ENCODE data around the gene YARS1.
"Not testable (repeated sequence)": the region's sequence is repeated elsewhere in the genome, so short reads cannot be mapped to it uniquely, and the experiment has no call there.

Gene YARS1

DNA sequence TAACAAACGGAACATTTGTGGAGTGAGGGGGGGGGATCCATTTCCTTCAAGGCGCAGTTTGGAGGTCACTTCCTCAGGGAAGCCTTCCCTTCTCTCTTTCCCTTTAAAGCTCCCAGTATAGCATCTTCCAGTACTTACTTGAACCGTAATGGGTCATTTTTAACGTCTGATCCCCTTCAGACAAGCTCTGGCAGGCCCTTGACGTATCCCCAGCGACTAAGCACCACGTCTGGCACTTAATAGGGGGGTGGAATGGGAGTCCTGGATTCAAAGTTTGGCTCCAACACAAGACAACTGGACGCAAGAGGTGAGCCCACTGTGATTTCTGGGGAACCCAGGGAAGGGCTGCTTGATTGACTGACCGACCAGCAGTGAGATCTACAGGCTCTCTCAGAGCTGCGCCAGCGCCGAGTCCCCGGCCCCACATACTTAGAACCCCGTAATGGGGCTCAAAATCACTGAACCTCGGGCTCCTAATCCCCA lies 441 bp downstream of the YARS1 start:
- peak; percentile 33 for DNase-seq (ENCODE audit: low spot score)

DNA sequence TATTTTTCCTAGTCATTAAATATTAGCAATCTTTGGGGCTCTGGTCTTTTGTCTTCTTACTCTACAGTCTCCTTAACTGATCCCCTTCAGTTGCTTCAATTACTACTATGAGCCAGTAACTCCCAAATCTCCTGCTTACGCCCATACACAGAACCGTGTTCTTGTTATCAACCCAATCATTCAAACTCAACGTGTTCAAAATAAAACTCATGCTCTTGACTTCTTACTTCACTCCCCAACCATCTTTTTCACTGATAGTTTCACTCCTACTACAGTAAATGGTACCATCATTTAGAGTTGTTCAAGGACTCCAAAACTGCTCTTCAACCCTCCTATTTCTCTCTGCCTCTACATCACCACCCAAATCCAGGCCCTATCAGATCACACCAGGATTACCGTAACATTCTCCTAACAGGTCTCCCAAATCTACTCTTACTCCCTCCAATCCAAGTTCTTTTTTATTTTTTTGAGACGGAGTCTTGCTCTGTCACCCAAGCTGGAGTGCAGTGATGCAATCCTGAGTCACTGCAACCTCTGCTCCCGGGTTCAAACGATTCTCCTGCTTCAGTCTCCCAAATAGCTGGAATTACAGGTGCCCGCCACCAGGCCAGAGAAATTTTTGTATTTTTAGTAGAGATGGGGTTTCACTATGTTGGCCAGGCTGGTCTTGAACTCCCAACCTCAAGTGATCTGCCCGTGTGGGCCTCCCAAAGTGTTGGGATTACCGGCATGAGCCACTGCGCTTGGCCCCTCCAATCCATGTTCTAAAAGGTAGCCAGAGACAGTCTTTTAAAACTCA lies 3.0 kb downstream of the YARS1 start:
- no peak for DNase-seq (ENCODE audit: low spot score)

DNA sequence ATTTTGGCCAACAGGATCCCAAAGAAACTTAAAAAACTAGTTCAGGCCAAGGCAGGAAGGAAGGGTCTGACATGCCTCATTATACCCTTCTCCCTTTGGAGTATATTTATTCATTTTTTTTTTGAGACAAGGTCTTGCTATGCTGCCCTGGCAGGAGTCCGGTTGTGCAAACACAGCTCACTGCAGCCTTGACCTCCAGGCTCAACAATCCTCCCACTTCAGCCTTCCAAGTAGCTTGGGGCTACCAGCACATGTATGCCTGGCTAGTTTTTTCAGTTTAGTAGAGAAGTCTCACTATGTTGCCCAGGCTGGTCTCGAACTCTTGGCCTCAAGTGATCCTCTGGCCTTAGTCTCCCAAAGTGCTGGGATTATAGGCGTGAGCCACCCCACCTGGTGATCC lies 5.2 kb downstream of the YARS1 start:
- no peak for DNase-seq (ENCODE audit: low spot score)

DNA sequence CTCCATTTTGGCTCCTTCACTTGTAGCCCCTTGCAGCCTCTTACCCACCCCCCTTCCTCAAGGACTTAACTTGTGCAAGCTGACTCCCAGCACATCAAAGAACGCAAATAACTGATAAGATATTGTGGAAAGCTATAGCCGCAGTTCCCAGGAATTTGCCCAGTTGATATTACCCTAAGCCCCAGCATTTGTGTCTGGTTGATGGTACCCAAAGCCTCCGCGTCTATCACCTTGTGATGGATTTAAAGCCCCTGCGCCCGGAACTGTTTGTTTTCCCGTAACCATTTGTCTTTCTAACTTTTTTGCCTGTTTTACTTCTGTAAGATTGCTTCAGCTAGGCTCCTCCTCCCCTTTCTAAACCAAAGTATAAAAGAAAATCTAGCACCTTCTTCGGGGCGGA lies 5.9 kb downstream of the YARS1 start:
- no peak for DNase-seq (ENCODE audit: low spot score)

DNA sequence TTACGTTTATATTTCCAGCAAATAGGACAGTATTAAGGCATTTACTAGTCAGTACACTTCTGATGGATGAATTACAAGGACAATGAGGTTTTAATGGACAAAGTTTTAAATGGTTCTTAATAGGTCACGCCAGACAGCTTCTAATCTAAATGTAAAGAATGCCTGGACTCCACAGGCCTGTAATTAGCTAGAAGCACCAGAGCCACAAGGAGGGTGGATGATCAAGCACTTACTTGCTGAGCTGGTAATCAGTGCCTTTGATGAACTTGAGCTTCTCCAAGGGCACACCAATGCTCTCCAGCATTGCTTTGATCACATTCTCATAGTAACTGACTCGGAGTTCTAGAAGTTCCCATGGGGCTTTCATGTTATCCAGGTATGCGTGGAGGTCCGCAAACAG lies 6.8 kb downstream of the YARS1 start:
- DNase-seq (ENCODE audit: low spot score): no peak

DNA sequence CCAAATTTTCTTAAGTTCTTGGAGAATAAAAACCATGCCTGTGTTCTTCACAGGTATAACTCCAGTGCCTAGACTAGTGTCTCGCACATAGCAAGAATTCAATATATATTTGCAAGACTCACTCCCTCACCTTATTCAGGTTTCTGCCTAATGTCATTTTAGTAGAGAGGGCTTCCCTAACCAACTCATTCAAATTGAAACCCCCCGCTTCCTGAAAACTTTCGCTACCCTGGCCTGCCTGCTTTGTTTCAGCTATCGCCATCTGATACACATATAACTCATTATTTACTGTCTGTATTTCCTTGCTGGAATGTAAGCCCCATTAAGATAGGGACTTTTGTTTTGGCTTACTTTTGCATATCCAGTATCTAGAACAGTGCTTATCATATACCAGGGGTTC lies 8.6 kb downstream of the YARS1 start:
- DNase-seq (ENCODE audit: low spot score): no peak

DNA sequence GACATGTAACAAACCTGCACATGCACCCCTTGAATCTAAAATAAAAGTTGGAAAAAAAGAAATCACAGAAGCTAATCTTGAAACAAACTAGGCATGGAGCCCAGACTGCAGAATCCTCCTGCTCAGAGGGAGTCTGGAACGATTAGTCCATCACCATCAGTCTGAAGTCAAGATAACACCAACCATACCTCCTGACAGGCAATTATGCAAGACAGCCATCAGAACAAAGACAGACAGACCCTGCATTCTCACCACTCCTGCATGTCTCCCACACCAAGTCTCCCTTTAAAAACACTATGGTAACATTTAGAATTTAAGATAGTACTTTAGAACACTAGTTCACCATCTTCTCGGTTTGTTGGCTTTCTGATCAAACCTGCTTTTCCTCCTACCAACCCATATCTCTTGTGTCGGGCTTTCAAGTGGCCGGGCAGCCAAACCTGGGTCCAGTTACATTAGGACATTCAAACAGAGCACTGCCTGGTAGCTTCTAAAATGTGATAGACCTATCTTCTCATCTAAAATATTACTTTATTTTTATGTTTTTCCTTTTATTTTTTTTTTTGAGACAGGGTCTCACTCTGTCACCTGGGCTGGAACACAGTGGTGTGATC lies 10.1 kb downstream of the YARS1 start:
- no peak for DNase-seq (ENCODE audit: low spot score)

DNA sequence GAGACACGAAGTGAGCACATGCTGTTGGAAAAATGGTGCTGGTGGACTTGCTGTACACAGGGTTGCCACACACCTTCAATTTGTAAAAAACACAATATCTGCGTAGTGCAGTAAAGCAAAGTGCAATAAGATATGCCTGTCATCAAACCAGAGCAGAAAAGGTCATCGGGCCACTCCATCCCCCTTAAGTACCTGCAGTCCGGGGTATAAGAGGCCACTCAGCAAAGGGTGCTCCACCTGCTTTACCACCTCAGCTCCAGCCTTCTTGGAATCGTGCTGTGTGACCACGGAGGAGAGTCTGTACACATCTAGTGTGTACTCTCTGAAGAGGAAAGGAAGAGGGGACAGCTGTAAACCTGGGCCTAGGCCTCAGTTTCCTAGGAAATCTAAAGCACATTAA lies 10.9 kb downstream of the YARS1 start:
- DNase-seq (ENCODE audit: low spot score): no peak

DNA sequence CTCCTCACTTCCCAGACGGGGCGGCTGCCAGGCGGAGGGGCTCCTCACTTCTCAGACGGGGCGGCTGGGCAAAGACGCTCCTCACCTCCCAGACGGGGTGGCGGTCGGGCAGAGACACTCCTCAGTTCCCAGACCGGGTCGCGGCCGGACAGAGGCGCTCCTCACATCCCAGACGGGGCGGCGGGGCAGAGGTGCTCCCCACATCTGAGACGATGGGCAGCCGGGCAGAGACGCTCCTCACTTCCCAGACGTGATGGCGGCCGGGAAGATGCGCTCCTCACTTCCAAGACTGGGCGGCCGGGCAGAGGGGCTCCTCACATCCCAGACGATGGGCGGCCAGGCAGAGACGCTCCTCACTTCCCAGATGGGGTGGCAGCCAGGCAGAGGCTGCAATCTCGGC lies 12.7 kb downstream of the YARS1 start:
- DNase-seq (ENCODE audit: low spot score): not testable (repeated sequence)

DNA sequence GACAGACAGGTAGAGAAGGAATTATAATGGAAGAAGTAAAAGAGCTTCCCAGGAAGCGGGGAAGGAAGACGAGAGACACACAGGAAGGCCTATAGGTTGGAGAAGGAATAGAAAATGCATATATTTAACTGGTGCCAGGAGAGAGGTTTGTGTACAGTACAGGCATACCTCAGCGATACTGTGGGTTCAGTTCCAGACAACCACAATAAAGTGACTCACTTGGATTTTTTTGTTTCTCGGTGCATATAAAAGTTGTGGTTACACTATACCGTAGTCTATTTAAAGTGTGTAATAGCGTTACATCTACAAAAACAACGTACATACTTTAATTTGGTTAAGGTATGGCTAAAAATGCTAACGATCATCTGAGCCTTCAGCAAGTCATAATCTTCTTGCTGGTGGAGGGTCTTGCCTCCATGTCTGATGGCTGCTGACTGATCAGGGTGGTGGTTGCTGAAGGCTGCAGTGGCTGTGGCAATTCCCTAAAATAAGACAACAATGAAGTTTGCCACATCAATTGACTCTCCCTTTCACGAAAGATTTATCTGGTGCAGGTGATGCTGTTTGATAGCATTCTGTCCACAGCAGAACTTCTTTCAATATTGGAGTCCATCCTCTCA lies 16.0 kb downstream of the YARS1 start:
- DNase-seq (ENCODE audit: low spot score): no peak

DNA sequence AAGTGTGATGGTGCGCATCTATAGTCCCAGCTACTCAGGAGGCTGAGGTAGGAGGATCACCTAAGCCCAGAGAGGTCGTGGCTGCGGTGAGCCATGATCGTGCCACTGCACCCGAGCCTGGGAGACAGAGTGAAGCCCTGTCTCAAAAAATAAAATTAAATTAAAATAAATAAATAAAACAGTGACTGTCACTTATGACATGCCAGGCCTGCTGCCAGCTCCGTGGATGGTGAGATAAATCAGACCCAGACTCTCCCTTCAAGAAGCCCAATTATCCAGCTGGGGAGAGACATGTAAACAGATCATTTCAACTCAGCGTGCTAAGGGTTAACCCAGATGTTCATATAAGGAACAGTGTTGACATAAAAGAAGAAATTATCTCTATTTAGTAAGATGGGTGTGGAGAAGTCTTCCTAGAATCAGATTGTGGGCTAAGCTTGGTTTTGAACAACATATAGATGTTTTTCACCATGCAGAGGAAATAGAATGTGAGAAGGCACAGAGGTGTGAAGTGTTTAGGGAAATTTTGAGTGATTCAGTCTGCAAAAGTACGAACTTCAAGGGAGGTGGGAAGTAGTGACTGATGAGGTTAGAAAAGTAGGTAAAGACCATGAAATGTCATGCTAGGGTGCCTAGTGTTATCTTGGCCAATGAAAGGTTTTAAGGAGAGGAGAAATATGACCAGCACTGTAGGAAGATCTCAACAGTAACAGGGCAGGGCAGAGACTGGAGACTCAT lies 18.3 kb downstream of the YARS1 start:
- DNase-seq (ENCODE audit: low spot score): no peak

DNA sequence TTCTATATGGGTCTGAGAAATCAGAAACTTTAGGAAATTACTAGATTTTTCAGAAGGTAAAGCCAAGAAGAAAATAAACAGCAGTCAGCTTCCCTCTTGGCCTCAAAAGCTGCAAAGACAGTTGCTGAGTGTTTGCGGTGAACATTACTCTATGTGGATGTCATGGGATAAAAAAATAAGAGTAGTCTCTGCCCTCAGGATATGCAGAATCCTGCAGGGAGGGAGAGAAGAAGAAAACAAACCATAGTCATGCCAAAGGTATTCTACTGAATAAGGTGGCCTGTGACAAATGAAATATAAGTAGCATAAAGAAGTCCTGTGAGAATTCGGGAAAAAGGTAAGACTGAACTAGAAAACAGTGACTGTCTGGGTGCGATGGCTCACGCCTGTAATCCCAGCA lies 19.0 kb downstream of the YARS1 start:
- no peak for DNase-seq (ENCODE audit: low spot score)

DNA sequence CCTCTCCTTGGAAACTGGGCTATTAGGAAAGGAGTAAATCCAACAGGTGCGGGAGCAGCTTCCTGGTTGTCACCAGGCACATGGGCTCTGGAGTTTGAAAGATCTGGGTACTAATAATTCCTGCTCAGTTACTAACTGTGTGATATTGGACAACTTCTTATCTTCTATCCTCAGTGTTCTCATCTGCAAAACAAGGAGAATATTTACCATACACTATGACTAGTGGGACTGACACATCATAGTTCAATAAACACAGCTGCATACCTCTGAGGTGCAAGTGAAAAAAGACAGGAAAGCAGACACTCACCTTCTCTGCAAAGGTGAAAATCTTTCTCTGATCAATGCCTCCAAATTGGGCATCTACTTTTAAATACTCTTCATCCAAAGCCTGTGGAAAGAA lies 19.7 kb downstream of the YARS1 start:
- DNase-seq (ENCODE audit: low spot score): no peak

DNA sequence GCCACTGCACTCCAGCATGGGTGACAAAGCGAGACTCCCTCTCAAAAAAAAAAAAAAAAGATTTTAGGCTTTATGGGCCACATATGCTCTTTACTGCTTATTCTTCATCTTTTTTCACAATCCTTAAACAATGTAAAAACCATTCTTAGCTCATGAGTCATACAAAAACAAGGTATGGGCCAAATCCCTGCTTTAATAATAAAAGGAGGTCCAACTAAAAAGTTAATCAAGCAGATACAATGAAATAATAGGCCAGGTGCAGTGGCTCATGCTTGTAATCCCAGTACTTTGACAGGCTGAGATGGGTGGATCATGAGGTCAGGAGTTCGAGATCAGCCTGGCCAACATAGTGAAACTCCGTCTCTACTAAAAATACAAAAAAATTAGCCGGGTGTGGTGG lies 21.4 kb downstream of the YARS1 start:
- not testable (repeated sequence) for DNase-seq (ENCODE audit: low spot score)

DNA sequence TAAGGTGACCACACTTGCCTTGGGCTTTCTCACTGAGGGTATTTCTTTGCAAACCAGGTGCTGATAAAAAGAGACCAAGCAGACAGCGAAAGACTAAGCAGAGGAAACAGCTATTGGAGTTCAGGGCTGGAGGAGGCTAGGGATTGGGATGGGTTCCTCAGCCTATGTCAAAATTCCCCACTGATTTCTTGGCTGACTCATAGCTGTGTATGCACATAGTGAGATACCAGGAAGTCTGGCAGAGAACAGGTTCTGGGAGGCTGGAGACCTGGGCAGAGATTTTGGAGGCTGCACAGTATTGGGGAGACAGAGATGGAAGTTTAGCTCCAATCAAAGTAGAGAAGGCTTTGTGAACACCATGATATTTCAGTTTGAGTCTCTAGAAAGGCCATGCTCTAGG lies 25.3 kb downstream of the YARS1 start:
- DNase-seq (ENCODE audit: low spot score): no peak

DNA sequence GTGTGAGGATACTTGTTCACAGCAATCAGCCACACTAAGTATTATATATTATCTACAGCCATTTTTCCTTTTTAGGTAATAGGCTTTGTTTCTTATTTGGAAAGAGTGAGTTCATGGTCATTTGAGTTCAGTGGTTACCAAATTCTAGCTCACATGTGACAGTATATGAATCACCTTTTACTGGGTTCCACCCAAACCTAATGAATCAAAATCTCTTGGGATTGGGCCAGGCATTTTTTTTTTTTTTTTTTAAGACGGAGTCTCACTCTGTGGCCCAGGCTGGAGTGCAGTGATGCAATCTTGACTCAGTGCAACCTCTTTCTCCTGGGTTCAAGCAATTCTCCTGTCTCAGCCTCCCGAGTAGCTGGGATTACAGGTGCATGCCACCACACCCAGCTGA lies 27.8 kb downstream of the YARS1 start:
- not testable (repeated sequence) for DNase-seq (ENCODE audit: low spot score)

DNA sequence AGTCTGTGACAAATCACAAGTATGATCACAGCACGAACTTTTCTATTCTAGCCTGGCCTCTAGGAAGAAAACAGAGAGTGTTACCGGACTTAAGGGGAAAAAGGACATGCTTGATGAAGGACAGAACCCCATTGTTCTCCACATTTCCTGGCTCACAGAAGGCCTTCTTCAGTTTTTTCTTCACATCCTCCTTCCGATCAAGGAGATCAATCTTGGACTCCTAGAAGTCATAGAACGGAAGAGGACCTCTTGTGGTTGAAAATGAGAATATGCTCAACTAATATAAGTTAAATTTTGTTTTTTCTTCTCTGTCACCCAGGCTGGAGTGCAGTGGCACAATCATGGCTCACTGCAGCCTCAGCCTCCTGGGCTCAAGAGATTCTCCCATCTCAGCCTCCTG lies 30.3 kb downstream of the YARS1 start:
- DNase-seq (ENCODE audit: low spot score): no peak

DNA sequence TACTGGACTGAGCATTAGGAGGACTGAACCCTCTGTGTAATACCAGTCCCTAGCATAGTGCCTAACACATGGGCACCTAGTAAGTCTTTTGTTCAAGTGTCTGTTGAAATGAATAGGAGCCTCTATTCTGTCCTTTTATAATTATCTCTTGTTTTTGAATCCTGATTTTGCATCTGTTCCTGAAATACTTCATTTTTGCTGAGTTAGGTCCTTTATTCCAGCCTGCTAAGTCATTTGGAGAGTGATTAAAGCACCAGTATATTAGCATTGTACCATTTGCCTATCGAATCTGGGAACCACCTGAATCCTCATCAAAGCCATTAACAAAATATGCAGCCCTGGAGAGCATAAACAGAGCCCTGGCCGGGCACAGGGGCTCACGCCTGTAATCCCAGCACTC lies 32.3 kb downstream of the YARS1 start:
- no peak for DNase-seq (ENCODE audit: low spot score)

DNA sequence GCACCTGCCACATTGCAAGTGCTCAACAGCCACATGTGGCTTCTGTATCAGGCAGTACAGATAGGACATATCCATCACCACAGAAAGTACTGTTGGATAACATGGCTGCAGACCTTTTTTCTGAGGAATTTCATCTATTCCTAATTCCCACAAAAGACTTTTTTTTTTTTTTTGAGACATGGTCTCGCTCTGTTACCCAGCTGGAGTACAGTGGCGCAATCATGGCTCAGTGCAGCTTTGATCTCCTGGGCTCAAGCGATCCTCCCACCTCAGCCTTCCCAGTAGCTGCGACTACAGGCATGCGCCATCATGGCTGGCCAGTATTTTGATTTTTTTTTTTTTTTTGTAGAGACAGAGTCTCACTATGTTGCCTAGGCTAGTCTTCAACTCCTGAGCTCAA lies 33.3 kb downstream of the YARS1 start:
- DNase-seq (ENCODE audit: low spot score): no peak

DNA sequence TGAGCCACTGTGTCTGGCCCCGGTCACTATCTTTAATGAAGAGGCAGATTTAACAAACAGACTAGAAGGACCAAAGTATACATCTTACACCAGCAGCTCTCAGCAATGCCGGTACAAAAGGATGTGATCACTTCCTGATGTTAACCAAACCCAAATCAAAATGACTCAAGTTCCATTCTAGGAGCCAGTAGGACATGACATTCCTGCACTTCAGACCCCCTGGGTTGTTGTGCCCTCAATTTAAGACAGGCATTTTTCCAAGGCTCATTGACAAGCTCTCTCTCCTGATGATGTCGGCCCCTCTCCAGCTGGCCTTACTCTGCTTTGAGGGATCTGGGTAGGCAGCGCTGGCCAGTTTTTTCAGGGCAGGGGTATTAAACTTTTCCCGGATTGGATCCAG lies 35.1 kb downstream of the YARS1 start:
- DNase-seq (ENCODE audit: low spot score): no peak

DNA sequence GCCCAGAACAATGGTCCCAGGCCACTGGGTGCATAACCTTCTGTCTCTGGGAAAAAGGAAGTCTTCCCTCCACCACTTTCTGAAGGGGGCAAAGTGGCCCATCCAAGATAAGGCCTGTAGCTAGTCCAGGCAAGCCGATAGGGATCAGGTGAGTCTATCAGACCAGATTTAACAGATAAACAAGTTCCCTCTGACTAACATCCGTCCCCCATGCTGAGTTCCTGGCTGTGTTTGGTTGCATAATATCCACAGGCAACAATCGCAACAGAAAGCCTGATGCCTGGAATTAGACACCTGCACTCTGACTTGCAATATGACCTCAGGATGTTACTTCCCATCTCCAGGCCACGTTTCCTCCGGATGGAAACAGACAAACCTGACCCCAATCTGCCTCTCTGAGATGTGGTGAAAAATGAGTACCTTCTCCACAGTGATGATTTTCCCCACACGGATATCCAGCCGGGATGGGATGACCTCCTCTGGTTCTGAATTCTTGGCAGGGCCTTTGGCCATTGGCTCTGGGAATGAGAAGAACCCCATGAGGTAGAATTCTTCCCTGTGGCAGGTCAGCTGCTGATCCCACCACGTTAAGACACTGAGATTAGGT lies 36.4 kb downstream of the YARS1 start:
- no peak for DNase-seq (ENCODE audit: low spot score)

DNA sequence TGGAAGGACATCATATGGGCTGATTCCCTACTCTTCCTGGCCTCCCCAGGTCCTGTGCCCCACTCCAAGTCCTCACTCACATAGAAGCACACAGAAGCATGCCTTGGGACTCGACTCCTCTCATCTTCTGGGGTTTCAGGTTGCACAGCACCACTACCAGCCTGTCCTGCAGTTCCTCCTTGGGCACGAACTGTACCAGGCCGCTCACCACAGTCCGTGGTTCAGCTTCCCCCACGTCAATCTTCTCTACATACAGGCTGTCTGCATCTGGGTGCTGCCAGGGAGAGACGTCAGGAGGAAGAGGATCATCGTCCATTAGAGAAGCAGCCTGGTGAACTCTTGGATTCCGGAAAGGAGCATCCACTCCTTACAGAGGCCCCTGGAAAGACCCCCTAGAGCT lies 37.2 kb downstream of the YARS1 start:
- DNase-seq (ENCODE audit: low spot score): no peak

Data from globus pallidus (tissue), 1 donor.